Measurements from ENCODE around the gene HSPA1L.

Gene HSPA1L

GRCh38 chr6:31837369-31838113 lies 22.5 kb upstream of the HSPA1L start:
- Histone ChIP-seq H3K9ac (ENCODE audit: low read length in 5 of 5) (peak overlapping the region in 2 of 5 donors; percentile 0 to 44), H3K27me3 (ENCODE audit: control insufficient read depth in 5 of 5, insufficient read depth in 4 of 5, low read length in 5 of 5) (no peaks in the 10 kb centered on the region), H3K4me1 (ENCODE audit: control insufficient read depth in 5 of 5, insufficient read depth in 5 of 5, low read length in 5 of 5) (peaks cover 5 to 48% (median 31%) of the 10 kb centered on the region in 5 donors), H3K27ac (ENCODE audit: low read depth, low read length) (peak overlapping the region; percentile 97), H3K36me3 (ENCODE audit: control insufficient read depth in 5 of 5, insufficient read depth in 5 of 5, low read length in 5 of 5) (peaks cover 6 to 42% (median 37%) of the 10 kb centered on the region in 5 donors), H3K4me3 (ENCODE audit: low read depth in 1 of 5, low read length in 5 of 5) (peak overlapping the region in 2 of 5 donors; percentile 12 to 24), H3K9me3 (ENCODE audit: control insufficient read depth in 5 of 5, low read length in 5 of 5) (no peaks in the 10 kb centered on the region)

- peaks cover 5 to 49% (median 33%) of the 10 kb centered on the region in 5 donors for H3K4me1 ChIP-seq (ENCODE audit: control insufficient read depth in 5 of 5, insufficient read depth in 5 of 5, low read length in 5 of 5)
- H3K36me3 ChIP-seq (ENCODE audit: control insufficient read depth in 5 of 5, insufficient read depth in 5 of 5, low read length in 5 of 5) = peaks cover 6 to 42% (median 37%) of the 10 kb centered on the region in 5 donors
- H3K27ac ChIP-seq (ENCODE audit: low read depth, low read length) = peak overlapping the region; percentile 97
- peak overlapping the region in 4 of 5 donors; percentile 0 to 70 (median 62) for H3K9ac ChIP-seq (ENCODE audit: low read length in 5 of 5)
- no peaks in the 10 kb centered on the region for H3K9me3 ChIP-seq (ENCODE audit: control insufficient read depth in 5 of 5, low read length in 5 of 5)
- peak overlapping the region in 4 of 5 donors; percentile 36 to 98 (median 75) for H3K4me3 ChIP-seq (ENCODE audit: low read depth in 1 of 5, low read length in 5 of 5)
- H3K27me3 ChIP-seq (ENCODE audit: control insufficient read depth in 5 of 5, insufficient read depth in 4 of 5, low read length in 5 of 5) = no peaks in the 10 kb centered on the region
Observed at GRCh38 chr6:31836474-31837368, 21.6 kb upstream of the HSPA1L start.

- H3K36me3 ChIP-seq (ENCODE audit: control insufficient read depth in 5 of 5, insufficient read depth in 5 of 5, low read length in 5 of 5) = peaks cover 6 to 41% (median 37%) of the 10 kb centered on the region in 5 donors
- peak overlapping the region; percentile 97 for H3K27ac ChIP-seq (ENCODE audit: low read depth, low read length)
- peak overlapping the region; percentile 36 to 98 (median 95) for H3K4me3 ChIP-seq (ENCODE audit: low read depth in 1 of 5, low read length in 5 of 5)
- no peaks in the 10 kb centered on the region for H3K9me3 ChIP-seq (ENCODE audit: control insufficient read depth in 5 of 5, low read length in 5 of 5)
- peak overlapping the region in 3 of 5 donors; percentile 58 to 70 (median 66) for H3K9ac ChIP-seq (ENCODE audit: low read length in 5 of 5)
- H3K27me3 ChIP-seq (ENCODE audit: control insufficient read depth in 5 of 5, insufficient read depth in 4 of 5, low read length in 5 of 5) = no peaks in the 10 kb centered on the region
- peaks cover 7 to 55% (median 39%) of the 10 kb centered on the region in 5 donors for H3K4me1 ChIP-seq (ENCODE audit: control insufficient read depth in 5 of 5, insufficient read depth in 5 of 5, low read length in 5 of 5)
Observed at GRCh38 chr6:31836047-31836473, 21.0 kb upstream of the HSPA1L start.

GRCh38 chr6:31834367-31835250 lies 19.5 kb upstream of the HSPA1L start:
- Histone ChIP-seq H3K4me1 (ENCODE audit: control insufficient read depth in 5 of 5, insufficient read depth in 5 of 5, low read length in 5 of 5) (peaks cover 10 to 64% (median 44%) of the 10 kb centered on the region in 5 donors), H3K27me3 (ENCODE audit: control insufficient read depth in 5 of 5, insufficient read depth in 4 of 5, low read length in 5 of 5) (no peaks in the 10 kb centered on the region), H3K36me3 (ENCODE audit: control insufficient read depth in 5 of 5, insufficient read depth in 5 of 5, low read length in 5 of 5) (peaks cover 6 to 27% (median 25%) of the 10 kb centered on the region in 5 donors), H3K9me3 (ENCODE audit: control insufficient read depth in 5 of 5, low read length in 5 of 5) (no peaks in the 10 kb centered on the region), H3K9ac (ENCODE audit: low read length in 5 of 5) (peak overlapping the region; percentile 77 to 96 (median 92)), H3K27ac (ENCODE audit: low read depth, low read length) (peak overlapping the region; percentile 97), H3K4me3 (ENCODE audit: low read depth in 1 of 5, low read length in 5 of 5) (peak overlapping the region; percentile 91 to 98 (median 95))

GRCh38 chr6:31831350-31832215 lies 16.5 kb upstream of the HSPA1L start:
- Histone ChIP-seq H3K4me3 (ENCODE audit: low read depth in 1 of 5, low read length in 5 of 5) (peak overlapping the region; percentile 68 to 89 (median 83)), H3K36me3 (ENCODE audit: control insufficient read depth in 5 of 5, insufficient read depth in 5 of 5, low read length in 5 of 5) (no peaks in the 10 kb centered on the region), H3K9ac (ENCODE audit: low read length in 5 of 5) (peak overlapping the region in 2 of 5 donors; percentile 59 to 67), H3K9me3 (ENCODE audit: control insufficient read depth in 5 of 5, low read length in 5 of 5) (no peaks in the 10 kb centered on the region), H3K27me3 (ENCODE audit: control insufficient read depth in 5 of 5, insufficient read depth in 4 of 5, low read length in 5 of 5) (peaks cover 0 to 6% (median 0%) of the 10 kb centered on the region in 5 donors), H3K27ac (ENCODE audit: low read depth, low read length) (peak overlapping the region; percentile 65), H3K4me1 (ENCODE audit: control insufficient read depth in 5 of 5, insufficient read depth in 5 of 5, low read length in 5 of 5) (peaks cover 20 to 53% (median 36%) of the 10 kb centered on the region in 5 donors)

GRCh38 chr6:31830886-31831335 lies 15.8 kb upstream of the HSPA1L start:
- Histone ChIP-seq H3K4me3 (ENCODE audit: low read depth in 1 of 5, low read length in 5 of 5) (peak overlapping the region; percentile 68 to 89 (median 83)), H3K27ac (ENCODE audit: low read depth, low read length) (peak overlapping the region; percentile 65), H3K27me3 (ENCODE audit: control insufficient read depth in 5 of 5, insufficient read depth in 4 of 5, low read length in 5 of 5) (peaks cover 0 to 6% (median 0%) of the 10 kb centered on the region in 5 donors), H3K36me3 (ENCODE audit: control insufficient read depth in 5 of 5, insufficient read depth in 5 of 5, low read length in 5 of 5) (no peaks in the 10 kb centered on the region), H3K4me1 (ENCODE audit: control insufficient read depth in 5 of 5, insufficient read depth in 5 of 5, low read length in 5 of 5) (peaks cover 19 to 51% (median 34%) of the 10 kb centered on the region in 5 donors), H3K9me3 (ENCODE audit: control insufficient read depth in 5 of 5, low read length in 5 of 5) (no peaks in the 10 kb centered on the region), H3K9ac (ENCODE audit: low read length in 5 of 5) (peak overlapping the region in 3 of 5 donors; percentile 59 to 69 (median 67))

GRCh38 chr6:31829633-31830283 lies 14.7 kb upstream of the HSPA1L start:
- Histone ChIP-seq H3K9me3 (ENCODE audit: control insufficient read depth in 5 of 5, low read length in 5 of 5) (no peaks in the 10 kb centered on the region), H3K27me3 (ENCODE audit: control insufficient read depth in 5 of 5, insufficient read depth in 4 of 5, low read length in 5 of 5) (peaks cover 0 to 6% (median 0%) of the 10 kb centered on the region in 5 donors), H3K36me3 (ENCODE audit: control insufficient read depth in 5 of 5, insufficient read depth in 5 of 5, low read length in 5 of 5) (no peaks in the 10 kb centered on the region), H3K9ac (ENCODE audit: low read length in 5 of 5) (peak overlapping the region; percentile 10 to 79 (median 66)), H3K4me3 (ENCODE audit: low read depth in 1 of 5, low read length in 5 of 5) (peak overlapping the region; percentile 68 to 89 (median 83)), H3K4me1 (ENCODE audit: control insufficient read depth in 5 of 5, insufficient read depth in 5 of 5, low read length in 5 of 5) (peaks cover 20 to 39% (median 29%) of the 10 kb centered on the region in 5 donors), H3K27ac (ENCODE audit: low read depth, low read length) (peak overlapping the region; percentile 85)

- Histone ChIP-seq H3K9me3 (ENCODE audit: control insufficient read depth in 5 of 5, low read length in 5 of 5) (no peaks in the 10 kb centered on the region), H3K4me3 (ENCODE audit: low read depth in 1 of 5, low read length in 5 of 5) (peak within 1 kb of the TSS; percentile 72 to 87 (median 79)), H3K36me3 (ENCODE audit: control insufficient read depth in 5 of 5, insufficient read depth in 5 of 5, low read length in 5 of 5) (no peaks in the 10 kb centered on the region), H3K27me3 (ENCODE audit: control insufficient read depth in 5 of 5, insufficient read depth in 4 of 5, low read length in 5 of 5) (peaks cover 0 to 6% (median 0%) of the 10 kb centered on the region in 5 donors), H3K9ac (ENCODE audit: low read length in 5 of 5) (peak within 1 kb of the TSS; percentile 75 to 100 (median 89)), H3K4me1 (ENCODE audit: control insufficient read depth in 5 of 5, insufficient read depth in 5 of 5, low read length in 5 of 5) (peaks cover 20 to 48% (median 37%) of the 10 kb centered on the region in 5 donors), H3K27ac (ENCODE audit: low read depth, low read length) (peak within 1 kb of the TSS; percentile 100)
Observed at GRCh38 chr6:31827286-31828079, 12.4 kb upstream of the HSPA1L start, which contains the start of gene HSPA1B. HSPA1B (plus strand) TSS chr6:31827738; CDS start chr6:31827951, 213 bp downstream.
